PC-9 (cell line): ENCODE measurements around the gene TPI1. TPM values are rescaled to one million over a fixed set of nuclear protein-coding genes. Genes with fewer than 3 reads are reported as not detected.
A peak's percentile ranks its signal among the peaks of the same experiment; 100 is the strongest.
"Not testable (repeated sequence)": the region's sequence is repeated elsewhere in the genome, so short reads cannot be mapped to it uniquely, and the experiment has no call there.

ENCODE experiments used
- BruUV-seq: library from RNA; stranded (reverse); fragments of 400-500 nt; replicated peaks from 2 replicates; lab custom pipeline; 2021; lab: Mats Ljungman, UMichigan
- CTCF ChIA-PET: fragments of 300-600 bp; sonication (Branson Sonifier 250); formaldehyde crosslinking; loops from one replicate; lab custom pipeline; 2022; ENCODE audit warnings: antibody characterized with exemption; lab: Charles Lee
- POLR2A ChIA-PET: fragments of 300-600 bp; sonication (Branson Sonifier 250); formaldehyde crosslinking; loops from one replicate; lab custom pipeline; 2022; ENCODE audit warnings: antibody characterized with exemption; ENCODE audit not compliant: unreplicated experiment; lab: Charles Lee
- DNase-seq, 2 experiments: peaks; one replicate each; pipeline versions ENCODE4 v3.0.0 to v3.0.0-alpha.2; 2015 to 2022; ENCODE audit warnings: mixed read lengths in 1 of 2
- H2AFZ ChIP-seq: fragments of 200-600 bp; sonication (generic); 2 replicates; pipeline ENCODE4 v1.8.1; 2017; ENCODE audit warnings: antibody characterized with exemption
- H3F3A ChIP-seq: fragments of 200-600 bp; sonication (generic); 2 replicates; pipeline ENCODE4 v1.8.1; 2017; ENCODE audit warnings: antibody characterized with exemption, mild to moderate bottlenecking, low read depth; ENCODE audit not compliant: insufficient read depth
- H3K27ac ChIP-seq: fragments of 200-600 bp; sonication (generic); 2 replicates; pipeline ENCODE4 v1.6.1; 2016; ENCODE audit warnings: mixed run types
- H3K27me3 ChIP-seq: fragments of 200-600 bp; sonication (generic); 2 replicates; pipeline ENCODE4 v1.6.1; 2016; ENCODE audit warnings: low read depth, mixed run types; ENCODE audit not compliant: insufficient read depth
- H3K36me3 ChIP-seq: fragments of 200-600 bp; sonication (generic); 2 replicates; pipeline ENCODE4 v1.6.1; 2016; ENCODE audit warnings: low read depth, mixed run types
- H3K4me1 ChIP-seq: fragments of 200-600 bp; sonication (generic); replicated peaks from 2 replicates; pipeline ENCODE4 v1.6.1; 2016; ENCODE audit warnings: mixed run types; ENCODE audit not compliant: insufficient read depth
- H3K4me2 ChIP-seq: fragments of 200-600 bp; sonication (generic); 2 replicates; pipeline ENCODE4 v1.6.1; 2017; ENCODE audit warnings: mixed run types
- H3K4me3 ChIP-seq: fragments of 200-600 bp; sonication (generic); 2 replicates; pipeline ENCODE4 v1.6.1; 2016; ENCODE audit warnings: mixed run types
- H3K79me2 ChIP-seq: fragments of 200-600 bp; sonication (generic); 2 replicates; pipeline ENCODE4 v1.6.1; 2017; ENCODE audit warnings: low read depth, mixed run types
- H3K9me2 ChIP-seq: fragments of 200-600 bp; sonication (generic); 2 replicates; pipeline ENCODE4 v1.8.1; 2017; ENCODE audit warnings: mild to moderate bottlenecking; ENCODE audit not compliant: insufficient read depth
- H3K9me3 ChIP-seq: fragments of 200-600 bp; sonication (generic); 2 replicates; pipeline ENCODE4 v1.8.1; 2016; ENCODE audit warnings: low read depth; ENCODE audit not compliant: insufficient read depth
- H4K20me1 ChIP-seq: fragments of 200-600 bp; sonication (generic); 2 replicates; pipeline ENCODE4 v1.8.1; 2017; ENCODE audit not compliant: insufficient read depth
- EZH2 ChIP-seq: fragments of 200-600 bp; sonication (generic); IDR thresholded peaks from 2 replicates; pipeline ENCODE4 v1.8.0; 2017; ENCODE audit warnings: antibody characterized with exemption, low read depth
- intact Hi-C: fragments of 100-400 bp; cut with micrococcal nuclease; formaldehyde crosslinking; loops from one replicate; pipeline ENCODE4 v1.10.0; 2022; ENCODE audit not compliant: unreplicated experiment
- total RNA-seq: library from RNA; stranded (reverse); gene quantifications from 2 replicates; pipeline ENCODE4 v1.2.3, GENCODE V29; 2021
- TF ChIP-seq, protein P1 (sequence below): fragments of 200-600 bp; sonication (generic); conservative IDR thresholded peaks from 2 replicates; pipeline ENCODE4 v1.6.1; 2017; ENCODE audit warnings: mixed run types, antibody characterized with exemption, mild to moderate bottlenecking, moderate library complexity

The TPI1 gene
- total RNA-seq, 1 experiment from 2014 or later, result 1,199 TPM

GRCh38 chr12:6883252-6883651 is 15.9 kb downstream of the TPI1 start:
- H3K4me3 ChIP-seq, result no peak overlapping the region
- no peaks in the 10 kb centered on the region for H3K27me3 ChIP-seq
- no peaks in the 10 kb centered on the region for H3K36me3 ChIP-seq
- H3F3A ChIP-seq, result no peaks in the 10 kb centered on the region; the same call in 1 of the 2 replicates
- 0 out of 2 replicates have a peak, but pooled peaks cover 5% of the 10 kb centered on the region for H3K4me1 ChIP-seq
- H3K27ac ChIP-seq, result no peak overlapping the region
- TF ChIP-seq EZH2, result no peak
- TF ChIP-seq, protein P1, sequence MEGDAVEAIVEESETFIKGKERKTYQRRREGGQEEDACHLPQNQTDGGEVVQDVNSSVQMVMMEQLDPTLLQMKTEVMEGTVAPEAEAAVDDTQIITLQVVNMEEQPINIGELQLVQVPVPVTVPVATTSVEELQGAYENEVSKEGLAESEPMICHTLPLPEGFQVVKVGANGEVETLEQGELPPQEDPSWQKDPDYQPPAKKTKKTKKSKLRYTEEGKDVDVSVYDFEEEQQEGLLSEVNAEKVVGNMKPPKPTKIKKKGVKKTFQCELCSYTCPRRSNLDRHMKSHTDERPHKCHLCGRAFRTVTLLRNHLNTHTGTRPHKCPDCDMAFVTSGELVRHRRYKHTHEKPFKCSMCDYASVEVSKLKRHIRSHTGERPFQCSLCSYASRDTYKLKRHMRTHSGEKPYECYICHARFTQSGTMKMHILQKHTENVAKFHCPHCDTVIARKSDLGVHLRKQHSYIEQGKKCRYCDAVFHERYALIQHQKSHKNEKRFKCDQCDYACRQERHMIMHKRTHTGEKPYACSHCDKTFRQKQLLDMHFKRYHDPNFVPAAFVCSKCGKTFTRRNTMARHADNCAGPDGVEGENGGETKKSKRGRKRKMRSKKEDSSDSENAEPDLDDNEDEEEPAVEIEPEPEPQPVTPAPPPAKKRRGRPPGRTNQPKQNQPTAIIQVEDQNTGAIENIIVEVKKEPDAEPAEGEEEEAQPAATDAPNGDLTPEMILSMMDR, result no peak
- H3K9me2 ChIP-seq, result no peaks in the 10 kb centered on the region
- no peaks in the 10 kb centered on the region for H3K79me2 ChIP-seq
- H3K9me3 ChIP-seq, result no peaks in the 10 kb centered on the region
- BruUV-seq, result no TSS peak
- no peaks in the 10 kb centered on the region for H4K20me1 ChIP-seq
- POLR2A ChIA-PET, result no interaction called here
- intact Hi-C loops, result no loop called here
- no peak for DNase-seq
- H2AFZ ChIP-seq, result no peak overlapping the region
- CTCF ChIA-PET, result interaction anchor here (0.6 kb wide), 1 partner anchor 147 kb away, joined by 5 read pairs; no protein-coding TSS in a partner anchor
- H3K4me2 ChIP-seq, result no peak overlapping the region

DNA sequence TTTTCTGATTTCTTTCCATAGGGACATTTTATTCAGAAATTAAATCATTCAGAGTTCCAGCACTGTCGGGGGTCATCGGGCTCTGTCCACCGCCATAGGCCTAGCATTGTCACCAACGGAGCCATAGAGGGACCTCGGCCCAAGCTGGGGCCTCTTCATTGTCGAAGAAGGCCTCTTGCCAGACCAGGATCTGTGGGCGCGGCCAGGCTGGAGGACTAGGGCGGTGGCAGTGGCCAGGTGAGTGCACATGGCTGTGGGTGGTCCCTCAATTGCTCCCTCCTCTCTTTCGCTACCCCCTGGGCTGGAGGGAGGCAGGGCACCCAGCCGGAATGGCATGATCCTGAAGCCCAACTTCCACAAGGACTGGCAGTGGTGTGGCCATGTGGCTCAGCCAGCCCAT is 16.4 kb downstream of the TPI1 start:
- Histone ChIP-seq H3K27ac (no peak overlapping the region), H3F3A (peaks cover 4% of the 10 kb centered on the region; the same call in 1 of the 2 replicates), H3K9me2 (no peaks in the 10 kb centered on the region), H3K9me3 (no peaks in the 10 kb centered on the region), H3K4me3 (no peak overlapping the region), H4K20me1 (no peaks in the 10 kb centered on the region), H2AFZ (no peak overlapping the region), H3K4me1 (0 out of 2 replicates have a peak, but pooled peaks cover 5% of the 10 kb centered on the region), H3K27me3 (no peaks in the 10 kb centered on the region), H3K79me2 (no peaks in the 10 kb centered on the region), H3K36me3 (no peaks in the 10 kb centered on the region), H3K4me2 (no peak overlapping the region)
- ChIA-PET POLR2A (no interaction called here), CTCF (interaction anchor here (0.6 kb wide), 1 partner anchor 147 kb away, joined by 5 read pairs; no protein-coding TSS in a partner anchor)
- DNase-seq, result no peak
- intact Hi-C loops, result no loop called here
- TF ChIP-seq, protein P1, result no peak
- no peak for TF ChIP-seq EZH2
- no TSS peak for BruUV-seq

DNA sequence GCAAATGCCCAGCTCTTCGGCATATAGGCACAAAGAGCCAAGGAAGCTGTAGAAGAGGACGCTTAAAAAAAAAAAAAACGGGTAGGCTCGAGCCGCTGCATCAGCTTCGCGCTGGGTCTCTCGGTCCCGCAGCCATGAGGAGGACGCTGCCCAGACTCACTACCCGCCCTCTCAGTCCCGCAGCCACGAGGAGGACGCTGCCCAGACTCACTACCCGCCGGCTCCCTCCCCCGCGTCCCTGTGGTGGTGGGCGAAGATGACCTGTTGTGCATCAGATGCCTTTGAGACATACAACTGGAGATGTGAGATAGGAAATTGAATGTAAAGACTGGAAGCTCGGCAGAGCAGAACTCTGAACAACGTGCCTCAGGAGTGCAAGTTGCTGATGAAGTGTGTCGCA is 17.2 kb downstream of the TPI1 start:
- Histone ChIP-seq H3K36me3 (no peaks in the 10 kb centered on the region), H3F3A (peaks cover 7% of the 10 kb centered on the region; the same call in 1 of the 2 replicates), H2AFZ (no peak overlapping the region), H3K4me3 (no peak overlapping the region), H3K27me3 (no peaks in the 10 kb centered on the region), H3K79me2 (no peaks in the 10 kb centered on the region), H3K9me2 (no peaks in the 10 kb centered on the region), H3K4me2 (no peak overlapping the region), H3K27ac (no peak overlapping the region), H3K4me1 (0 out of 2 replicates have a peak, but pooled peaks cover 5% of the 10 kb centered on the region), H4K20me1 (no peaks in the 10 kb centered on the region), H3K9me3 (no peaks in the 10 kb centered on the region)
- DNase-seq, result no peak
- ChIA-PET POLR2A (interaction anchor here (0.7 kb wide), 1 partner anchor 305 kb away, joined by 25 read pairs; no protein-coding TSS in a partner anchor), CTCF (no interaction called here)
- TF ChIP-seq, protein P1, result no peak
- no peak for TF ChIP-seq EZH2
- BruUV-seq, result no TSS peak
- intact Hi-C loops, result no loop called here

- H3K9me3 ChIP-seq, H3K4me3 ChIP-seq, BruUV-seq, H3K4me2 ChIP-seq, H3K27me3 ChIP-seq, H3K36me3 ChIP-seq, H4K20me1 ChIP-seq, H2AFZ ChIP-seq, H3K79me2 ChIP-seq, H3K9me2 ChIP-seq, intact Hi-C loops, POLR2A ChIA-PET, H3K27ac ChIP-seq, H3K4me1 ChIP-seq: not testable (repeated sequence)
- peak in 1 of 2 experiments; percentile 44 for DNase-seq
- CTCF ChIA-PET, result interaction anchor here (0.6 to 1.1 kb wide), 4 partner anchors 17 to 705 kb away, joined by 3 to 8 read pairs (median 4); no protein-coding TSS in a partner anchor
- peaks cover 12% of the 10 kb centered on the region; the same call in 1 of the 2 replicates for H3F3A ChIP-seq
Observed at GRCh38 chr12:6886206-6886999, 19.1 kb downstream of the TPI1 start.
